ENCODE data around the gene SKAP1.
"Not testable (repeated sequence)": the region's sequence is repeated elsewhere in the genome, so short reads cannot be mapped to it uniquely, and the experiment has no call there.

DNA sequence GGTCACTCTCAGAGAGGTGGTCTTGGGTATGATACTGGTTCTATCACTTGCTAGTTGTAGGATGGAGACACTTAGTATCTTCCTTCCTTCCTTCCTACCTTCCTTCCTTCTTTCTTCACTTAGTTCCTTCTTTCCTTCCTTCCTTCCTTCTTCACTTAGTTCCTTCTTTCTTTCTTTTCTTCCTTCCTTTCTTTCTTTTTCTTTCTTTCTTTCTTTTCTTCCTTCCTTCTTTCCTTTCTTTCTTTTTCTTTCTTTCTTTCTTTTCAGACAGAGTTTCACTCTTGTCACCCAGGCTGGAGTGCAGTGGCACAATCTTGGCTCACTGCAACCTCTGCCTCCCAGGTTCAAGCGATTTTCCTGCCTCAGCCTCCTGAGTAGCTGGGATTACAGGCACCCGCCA is 92.1 kb downstream of the SKAP1 start:
- not testable (repeated sequence) for TF ChIP-seq SIN3A (IDR thresholded peaks at IDR 0.05; ENCODE audit: borderline replicate concordance, low read depth, low read length); MEF2A (IDR thresholded peaks at IDR 0.05; ENCODE audit: borderline replicate concordance, low read depth); YY1 (IDR thresholded peaks at IDR 0.05; ENCODE audit: low read depth); NRF1 (IDR thresholded peaks at IDR 0.05; ENCODE audit: low read depth, low read length); JUND (IDR thresholded peaks at IDR 0.05); RAD21 (IDR thresholded peaks at IDR 0.05; ENCODE audit: low read length); TEAD4 (IDR thresholded peaks at IDR 0.05; ENCODE audit: borderline replicate concordance, insufficient read depth); RFX5 (IDR thresholded peaks at IDR 0.05; ENCODE audit: low read length); MXI1 (IDR thresholded peaks at IDR 0.05; ENCODE audit: low read depth, low read length)
- TF ChIP-seq, protein P1, sequence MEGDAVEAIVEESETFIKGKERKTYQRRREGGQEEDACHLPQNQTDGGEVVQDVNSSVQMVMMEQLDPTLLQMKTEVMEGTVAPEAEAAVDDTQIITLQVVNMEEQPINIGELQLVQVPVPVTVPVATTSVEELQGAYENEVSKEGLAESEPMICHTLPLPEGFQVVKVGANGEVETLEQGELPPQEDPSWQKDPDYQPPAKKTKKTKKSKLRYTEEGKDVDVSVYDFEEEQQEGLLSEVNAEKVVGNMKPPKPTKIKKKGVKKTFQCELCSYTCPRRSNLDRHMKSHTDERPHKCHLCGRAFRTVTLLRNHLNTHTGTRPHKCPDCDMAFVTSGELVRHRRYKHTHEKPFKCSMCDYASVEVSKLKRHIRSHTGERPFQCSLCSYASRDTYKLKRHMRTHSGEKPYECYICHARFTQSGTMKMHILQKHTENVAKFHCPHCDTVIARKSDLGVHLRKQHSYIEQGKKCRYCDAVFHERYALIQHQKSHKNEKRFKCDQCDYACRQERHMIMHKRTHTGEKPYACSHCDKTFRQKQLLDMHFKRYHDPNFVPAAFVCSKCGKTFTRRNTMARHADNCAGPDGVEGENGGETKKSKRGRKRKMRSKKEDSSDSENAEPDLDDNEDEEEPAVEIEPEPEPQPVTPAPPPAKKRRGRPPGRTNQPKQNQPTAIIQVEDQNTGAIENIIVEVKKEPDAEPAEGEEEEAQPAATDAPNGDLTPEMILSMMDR (IDR thresholded peaks at IDR 0.05): not testable (repeated sequence)
- TF ChIP-seq, protein P2, sequence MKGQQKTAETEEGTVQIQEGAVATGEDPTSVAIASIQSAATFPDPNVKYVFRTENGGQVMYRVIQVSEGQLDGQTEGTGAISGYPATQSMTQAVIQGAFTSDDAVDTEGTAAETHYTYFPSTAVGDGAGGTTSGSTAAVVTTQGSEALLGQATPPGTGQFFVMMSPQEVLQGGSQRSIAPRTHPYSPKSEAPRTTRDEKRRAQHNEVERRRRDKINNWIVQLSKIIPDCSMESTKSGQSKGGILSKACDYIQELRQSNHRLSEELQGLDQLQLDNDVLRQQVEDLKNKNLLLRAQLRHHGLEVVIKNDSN (IDR thresholded peaks at IDR 0.05; ENCODE audit: borderline replicate concordance, low read depth): not testable (repeated sequence)
- TF ChIP-seq, protein P3, sequence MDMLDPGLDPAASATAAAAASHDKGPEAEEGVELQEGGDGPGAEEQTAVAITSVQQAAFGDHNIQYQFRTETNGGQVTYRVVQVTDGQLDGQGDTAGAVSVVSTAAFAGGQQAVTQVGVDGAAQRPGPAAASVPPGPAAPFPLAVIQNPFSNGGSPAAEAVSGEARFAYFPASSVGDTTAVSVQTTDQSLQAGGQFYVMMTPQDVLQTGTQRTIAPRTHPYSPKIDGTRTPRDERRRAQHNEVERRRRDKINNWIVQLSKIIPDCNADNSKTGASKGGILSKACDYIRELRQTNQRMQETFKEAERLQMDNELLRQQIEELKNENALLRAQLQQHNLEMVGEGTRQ (IDR thresholded peaks at IDR 0.05; ENCODE audit: borderline replicate concordance, low read depth, low read length): not testable (repeated sequence)
- TF ChIP-seq, protein P4, sequence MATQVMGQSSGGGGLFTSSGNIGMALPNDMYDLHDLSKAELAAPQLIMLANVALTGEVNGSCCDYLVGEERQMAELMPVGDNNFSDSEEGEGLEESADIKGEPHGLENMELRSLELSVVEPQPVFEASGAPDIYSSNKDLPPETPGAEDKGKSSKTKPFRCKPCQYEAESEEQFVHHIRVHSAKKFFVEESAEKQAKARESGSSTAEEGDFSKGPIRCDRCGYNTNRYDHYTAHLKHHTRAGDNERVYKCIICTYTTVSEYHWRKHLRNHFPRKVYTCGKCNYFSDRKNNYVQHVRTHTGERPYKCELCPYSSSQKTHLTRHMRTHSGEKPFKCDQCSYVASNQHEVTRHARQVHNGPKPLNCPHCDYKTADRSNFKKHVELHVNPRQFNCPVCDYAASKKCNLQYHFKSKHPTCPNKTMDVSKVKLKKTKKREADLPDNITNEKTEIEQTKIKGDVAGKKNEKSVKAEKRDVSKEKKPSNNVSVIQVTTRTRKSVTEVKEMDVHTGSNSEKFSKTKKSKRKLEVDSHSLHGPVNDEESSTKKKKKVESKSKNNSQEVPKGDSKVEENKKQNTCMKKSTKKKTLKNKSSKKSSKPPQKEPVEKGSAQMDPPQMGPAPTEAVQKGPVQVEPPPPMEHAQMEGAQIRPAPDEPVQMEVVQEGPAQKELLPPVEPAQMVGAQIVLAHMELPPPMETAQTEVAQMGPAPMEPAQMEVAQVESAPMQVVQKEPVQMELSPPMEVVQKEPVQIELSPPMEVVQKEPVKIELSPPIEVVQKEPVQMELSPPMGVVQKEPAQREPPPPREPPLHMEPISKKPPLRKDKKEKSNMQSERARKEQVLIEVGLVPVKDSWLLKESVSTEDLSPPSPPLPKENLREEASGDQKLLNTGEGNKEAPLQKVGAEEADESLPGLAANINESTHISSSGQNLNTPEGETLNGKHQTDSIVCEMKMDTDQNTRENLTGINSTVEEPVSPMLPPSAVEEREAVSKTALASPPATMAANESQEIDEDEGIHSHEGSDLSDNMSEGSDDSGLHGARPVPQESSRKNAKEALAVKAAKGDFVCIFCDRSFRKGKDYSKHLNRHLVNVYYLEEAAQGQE (IDR thresholded peaks at IDR 0.05; ENCODE audit: low read depth, low read length): not testable (repeated sequence)

All from SK-N-SH (cell line).